Measurements from ENCODE around the gene RNF26. TPM values are rescaled to one million over a fixed set of nuclear protein-coding genes. Genes with fewer than 3 reads are reported as not detected.

RNF26 gene
- total RNA-seq, 1 experiment from 2014 or later, result 45.6 TPM

GRCh38 chr11:119342023-119342300, 7.6 kb downstream of the RNF26 start:
- TF ChIP-seq POLR2AphosphoS5 (IDR thresholded peaks at IDR 0.05; ENCODE audit: low read depth, low read length) (no peak), SIN3A (IDR thresholded peaks at IDR 0.05; ENCODE audit: low read depth) (no peak), JUND (IDR thresholded peaks at IDR 0.05) (no peak), RAD21 (IDR thresholded peaks at IDR 0.05; ENCODE audit: low read depth) (no peak), MAX (IDR thresholded peaks at IDR 0.05) (no peak), SRF (IDR thresholded peaks at IDR 0.05; ENCODE audit: low read depth) (no peak), EZH2 (IDR thresholded peaks at IDR 0.05) (no peak), ATF3 (IDR thresholded peaks at IDR 0.05) (no peak), YY1 (IDR thresholded peaks at IDR 0.05; ENCODE audit: extremely low read depth, insufficient replicate concordance, low read depth, low read length) (no peak), SP1 (IDR thresholded peaks at IDR 0.05; ENCODE audit: low read depth) (no peak), EZH2phosphoT487 (IDR thresholded peaks at IDR 0.05; ENCODE audit: borderline replicate concordance) (no peak), ELF1 (IDR thresholded peaks at IDR 0.05; ENCODE audit: borderline replicate concordance, low read depth) (no peak), TCF7L2 (IDR thresholded peaks at IDR 0.05; ENCODE audit: borderline replicate concordance, extremely low read depth, insufficient read depth, insufficient read length) (no peak), CTCF (IDR thresholded peaks at IDR 0.05 in 2 of 3, conservative IDR thresholded peaks at IDR 0.05 in 1 of 3; ENCODE audit: borderline replicate concordance in 1 of 3, insufficient read depth in 1 of 3, low read depth in 2 of 3, low read length in 2 of 3) (no peak), ZNF274 (IDR thresholded peaks at IDR 0.05; ENCODE audit: low read depth, low read length) (no peak), ZFX (IDR thresholded peaks at IDR 0.05) (no peak), FOSL1 (IDR thresholded peaks at IDR 0.05; ENCODE audit: low read depth) (no peak), EGR1 (IDR thresholded peaks at IDR 0.05; ENCODE audit: low read depth) (no peak), ZBTB33 (IDR thresholded peaks at IDR 0.05; ENCODE audit: extremely low read depth, insufficient replicate concordance, low read length) (no peak), CBX3 (IDR thresholded peaks at IDR 0.05; ENCODE audit: low read depth) (no peak)
- Histone ChIP-seq H3K9me3 (ENCODE audit: control insufficient read depth in 1 of 2, insufficient read depth in 1 of 2, low read depth in 1 of 2, low read length in 2 of 2) (no peaks in the 10 kb centered on the region), H2AFZ (ENCODE audit: low read depth, low read length, poor library complexity, severe bottlenecking) (no peak overlapping the region), H3K27ac (ENCODE audit: low read depth, low read length) (no peak overlapping the region), H3K79me2 (ENCODE audit: insufficient read depth, low read length) (peaks cover 4% of the 10 kb centered on the region), H3K36me3 (ENCODE audit: control insufficient read depth in 1 of 2, insufficient read depth in 2 of 2, low read length in 2 of 2) (0 out of 4 replicates have a peak, but pooled peaks cover 0 to 3% of the 10 kb centered on the region in 2 experiments), H3K9me2 (ENCODE audit: insufficient read depth) (no peaks in the 10 kb centered on the region), H3K4me3 (replicated peaks in 1 of 2; ENCODE audit: low read depth in 1 of 2, low read length in 2 of 2) (no peak overlapping the region), H3K4me2 (ENCODE audit: low read length) (no peak overlapping the region), H3K27me3 (ENCODE audit: insufficient read depth, low read length) (no peaks in the 10 kb centered on the region), H4K20me1 (ENCODE audit: insufficient read depth) (no peaks in the 10 kb centered on the region), H3K9ac (ENCODE audit: low read length) (no peak overlapping the region), H3K4me1 (ENCODE audit: control insufficient read depth in 1 of 2, insufficient read depth in 2 of 2, low read length in 2 of 2) (peaks cover 0 to 34% of the 10 kb centered on the region in 2 experiments; a peak in 3 of 4 replicates)
- CTCF ChIA-PET, result interaction anchor here (1.6 kb wide), 1 partner anchor 14 kb away, joined by 10 read pairs; no protein-coding TSS in a partner anchor
- BruUV-seq (replicated peaks), result no TSS peak
- intact Hi-C loops (cut with micrococcal nuclease), result no loop called here
- RAD21 ChIA-PET (ENCODE audit: low non-redundant PET in 1 of 2, low total read pairs in 2 of 2, uncharacterized antibody in 2 of 2, unreplicated experiment in 2 of 2), result no interaction called here
- DNase-seq (ENCODE audit: low read depth, low spot score) (no peak), ATAC-seq (no peak)
- POLR2A ChIA-PET, result no interaction called here

Data from HCT116 (cell line).